Astrocyte (in vitro differentiated cells and primary cell): Measurements from ENCODE around the gene PROSER2. TPM values are rescaled to one million over a fixed set of nuclear protein-coding genes. Genes with fewer than 3 reads are reported as not detected.

Source experiments
- DNase-seq: peaks from one replicate; pipeline ENCODE4 v3.0.0-alpha.2; 2010; ENCODE audit warnings: low read depth
- FAIRE-seq: peaks from 2 replicates; lab custom pipeline; 2011; peaks lifted over from hg19 to GRCh38; lab: Jason Lieb, UNC
- H2AFZ ChIP-seq: 2 replicates; pipeline ENCODE4 v1.6.0; 2012; ENCODE audit warnings: low read depth, low read length, inconsistent platforms
- H3K27ac ChIP-seq: 2 replicates; pipeline ENCODE4 v1.5.1; 2011; ENCODE audit warnings: low read depth, low read length, inconsistent platforms
- H3K27me3 ChIP-seq: 2 replicates; pipeline ENCODE4 v1.6.0; 2011; ENCODE audit warnings: low read length, inconsistent platforms; ENCODE audit not compliant: insufficient read depth
- H3K36me3 ChIP-seq: 2 replicates; pipeline ENCODE4 v1.5.1; 2011; ENCODE audit warnings: low read length, inconsistent platforms; ENCODE audit not compliant: insufficient read depth
- H3K4me1 ChIP-seq: 2 replicates; pipeline ENCODE4 v1.5.1; 2011; ENCODE audit warnings: low read length, inconsistent platforms; ENCODE audit not compliant: insufficient read depth
- H3K4me2 ChIP-seq: 2 replicates; pipeline ENCODE4 v1.6.0; 2012; ENCODE audit warnings: low read length, inconsistent platforms
- H3K4me3 ChIP-seq: 2 replicates; pipeline ENCODE4 v1.5.1; 2011; ENCODE audit warnings: low read depth, mild to moderate bottlenecking, low read length, inconsistent platforms; ENCODE audit not compliant: insufficient read depth
- H3K79me2 ChIP-seq: 2 replicates; pipeline ENCODE4 v1.6.0; 2012; ENCODE audit warnings: mild to moderate bottlenecking, low read length, inconsistent platforms; ENCODE audit not compliant: insufficient read depth
- H3K9ac ChIP-seq: 2 replicates; pipeline ENCODE4 v1.6.0; 2012; ENCODE audit warnings: mild to moderate bottlenecking, low read length, inconsistent platforms
- H3K9me3 ChIP-seq: 2 replicates; pipeline ENCODE4 v1.5.1; 2012; ENCODE audit warnings: low read depth, mild to moderate bottlenecking, low read length, inconsistent platforms; ENCODE audit not compliant: insufficient read depth
- H4K20me1 ChIP-seq: 2 replicates; pipeline ENCODE4 v1.6.0; 2012; ENCODE audit warnings: low read length, inconsistent platforms; ENCODE audit not compliant: insufficient read depth
- H3K27ac Mint-ChIP-seq: one replicate; pipeline ENCODE4 v1.8.0; 2021; ENCODE audit warnings: mild to moderate bottlenecking, mixed read lengths; ENCODE audit not compliant: unreplicated experiment
- H3K27me3 Mint-ChIP-seq: one replicate; pipeline ENCODE4 v1.8.0; 2021; ENCODE audit warnings: low read depth, mixed read lengths; ENCODE audit not compliant: unreplicated experiment
- H3K36me3 Mint-ChIP-seq: one replicate; pipeline ENCODE4 v1.8.0; 2021; ENCODE audit warnings: low read depth, mixed read lengths; ENCODE audit not compliant: unreplicated experiment
- H3K4me1 Mint-ChIP-seq: one replicate; pipeline ENCODE4 v1.8.0; 2021; ENCODE audit warnings: low read depth, mixed read lengths; ENCODE audit not compliant: unreplicated experiment
- H3K4me3 Mint-ChIP-seq: one replicate; pipeline ENCODE4 v1.8.0; 2021; ENCODE audit warnings: mild to moderate bottlenecking, moderate library complexity, mixed read lengths; ENCODE audit not compliant: unreplicated experiment
- H3K9me3 Mint-ChIP-seq: one replicate; pipeline ENCODE4 v1.8.0; 2021; ENCODE audit warnings: mild to moderate bottlenecking, mixed read lengths; ENCODE audit not compliant: unreplicated experiment
- CTCF ChIP-seq: IDR thresholded peaks from 2 replicates; pipeline ENCODE4 v1.5.1; 2011; ENCODE audit warnings: low read depth, mild to moderate bottlenecking, inconsistent platforms, low read length, moderate library complexity; ENCODE audit not compliant: insufficient read depth
- EZH2 ChIP-seq: IDR thresholded peaks from 2 replicates; pipeline ENCODE4 v1.6.1; 2012; ENCODE audit warnings: mild to moderate bottlenecking, low read length, inconsistent platforms; ENCODE audit not compliant: insufficient read depth
- total RNA-seq: library from RNA; stranded (reverse); gene quantifications from 2 replicates; pipeline ENCODE4 v1.2.1, GENCODE V29; 2021

Gene PROSER2
- total RNA-seq, 1 donor from 2014 or later, result 12.1 TPM

GRCh38 chr10:11871466-11871865 lies 48.3 kb downstream of the PROSER2 start:
- peaks cover 21% of the 10 kb centered on the region for H3K4me1 ChIP-seq
- H3K9ac ChIP-seq, result no peak overlapping the region
- DNase-seq (peak; percentile 31), FAIRE-seq (no peak)
- no peak overlapping the region for H3K27ac ChIP-seq
- no peak overlapping the region for H3K4me3 ChIP-seq
- no peaks in the 10 kb centered on the region for H3K9me3 ChIP-seq
- no peak overlapping the region for H2AFZ ChIP-seq
- no peaks in the 10 kb centered on the region for H3K79me2 ChIP-seq
- H3K27me3 ChIP-seq, result no peaks in the 10 kb centered on the region
- H4K20me1 ChIP-seq, result no peaks in the 10 kb centered on the region
- peaks cover 23% of the 10 kb centered on the region for H3K4me1 Mint-ChIP-seq
- no peak for TF ChIP-seq EZH2
- TF ChIP-seq CTCF, result no peak
- peak overlapping the region; percentile 41 for H3K4me2 ChIP-seq
- no peaks in the 10 kb centered on the region for H3K36me3 ChIP-seq
- H3K27me3 Mint-ChIP-seq, result no peaks in the 10 kb centered on the region
- H3K36me3 Mint-ChIP-seq, result peaks cover 2% of the 10 kb centered on the region
- H3K4me3 Mint-ChIP-seq, result no peak overlapping the region
- peak overlapping the region; percentile 2 for H3K27ac Mint-ChIP-seq
- H3K9me3 Mint-ChIP-seq, result no peaks in the 10 kb centered on the region

GRCh38 chr10:11874568-11875493 lies 51.7 kb downstream of the PROSER2 start:
- H3K4me2 ChIP-seq, result peak overlapping the region; percentile 42
- H3K27ac Mint-ChIP-seq, result peak overlapping the region; percentile 41
- TF ChIP-seq EZH2, result no peak
- no peak for TF ChIP-seq CTCF
- no peaks in the 10 kb centered on the region for H3K36me3 ChIP-seq
- H3K27ac ChIP-seq, result no peak overlapping the region
- no peaks in the 10 kb centered on the region for H4K20me1 ChIP-seq
- H3K79me2 ChIP-seq, result no peaks in the 10 kb centered on the region
- peaks cover 21% of the 10 kb centered on the region for H3K4me1 ChIP-seq
- FAIRE-seq, result no peak
- H3K9me3 Mint-ChIP-seq, result no peaks in the 10 kb centered on the region
- H2AFZ ChIP-seq, result peak overlapping the region; percentile 41
- DNase-seq, result peak; percentile 22
- H3K36me3 Mint-ChIP-seq, result no peaks in the 10 kb centered on the region
- no peaks in the 10 kb centered on the region for H3K9me3 ChIP-seq
- H3K27me3 Mint-ChIP-seq, result no peaks in the 10 kb centered on the region
- no peak overlapping the region for H3K4me3 ChIP-seq
- H3K9ac ChIP-seq, result no peak overlapping the region
- H3K4me3 Mint-ChIP-seq, result no peak overlapping the region
- H3K27me3 ChIP-seq, result no peaks in the 10 kb centered on the region
- H3K4me1 Mint-ChIP-seq, result peaks cover 25% of the 10 kb centered on the region
